Left ventricle myocardium superior (tissue), 1 donor: ENCODE data around the gene DCAF12. TPM values are rescaled to one million over a fixed set of nuclear protein-coding genes. Genes with fewer than 3 reads are reported as not detected.
A peak's percentile ranks its signal among the peaks of the same experiment; 100 is the strongest.

ENCODE experiments used
- ATAC-seq: fragments of 200-7000 bp; cut with Tn5 transposase; one replicate; pipeline ENCODE4 v1.9.1; 2020; ENCODE audit warnings: mild to moderate bottlenecking, moderate library complexity
- DNase-seq: peaks from one replicate; pipeline ENCODE4 v3.0.0-alpha.2; 2020
- intact Hi-C: fragments of 100-400 bp; cut with micrococcal nuclease; formaldehyde crosslinking; loops from one replicate; pipeline ENCODE4 v1.11.0; 2022
- total RNA-seq: library from RNA; stranded (reverse); fragmentation: NEBNext Ultra II Directional; extraction: Animal tissue kit (Norgen Biotek cat#: 25700); gene quantifications from one replicate; pipeline ENCODE4 v1.2.1, GENCODE V29; 2021
- donor health status: DM: no; HTN: yes; CAD: no; lungs with severe emphysema.

The DCAF12 gene
- total RNA-seq, 1 donor from 2014 or later, result 17.3 TPM

GRCh38 chr9:34127035-34127948 lies 794 bp upstream of the DCAF12 start:
- intact Hi-C loops, result no loop called here
- DNase-seq, result peak; percentile 32
- ATAC-seq, result peak; percentile 6

- ATAC-seq (no peak), DNase-seq (no peak)
- intact Hi-C loops, result no loop called here
These were observed 754 bp downstream of the DCAF12 start for GRCh38 chr9:34125681-34126206.

GRCh38 chr9:34124926-34125325 lies 1.6 kb downstream of the DCAF12 start:
- intact Hi-C loops, result no loop called here
- no peak for ATAC-seq
- DNase-seq, result no peak

GRCh38 chr9:34124099-34124498 lies 2.4 kb downstream of the DCAF12 start:
- ATAC-seq (no peak), DNase-seq (no peak)
- intact Hi-C loops, result no loop called here

- ATAC-seq (no peak), DNase-seq (no peak)
- intact Hi-C loops, result no loop called here
These were observed 2.8 kb downstream of the DCAF12 start for GRCh38 chr9:34123682-34124081.

GRCh38 chr9:34121996-34122395 lies 4.5 kb downstream of the DCAF12 start:
- ATAC-seq (no peak), DNase-seq (no peak)
- intact Hi-C loops, result no loop called here

- no peak for ATAC-seq
- no peak for DNase-seq
- intact Hi-C loops, result no loop called here
These were observed 6.8 kb downstream of the DCAF12 start for GRCh38 chr9:34119713-34120112.

- intact Hi-C loops, result no loop called here
- no peak for DNase-seq
- peak; percentile 32 for ATAC-seq
These were observed 12.1 kb downstream of the DCAF12 start for GRCh38 chr9:34114436-34114835.

GRCh38 chr9:34106110-34106509 lies 20.4 kb downstream of the DCAF12 start:
- intact Hi-C loops, result no loop called here
- no peak for ATAC-seq
- DNase-seq, result no peak

- DNase-seq (no peak), ATAC-seq (no peak)
- intact Hi-C loops, result no loop called here
These were observed 23.7 kb downstream of the DCAF12 start for GRCh38 chr9:34102796-34103195.

- no peak for DNase-seq
- intact Hi-C loops, result no loop called here
- ATAC-seq, result no peak
These were observed 28.2 kb downstream of the DCAF12 start for GRCh38 chr9:34098307-34098706.

GRCh38 chr9:34097865-34098264 lies 28.6 kb downstream of the DCAF12 start:
- DNase-seq (no peak), ATAC-seq (no peak)
- intact Hi-C loops, result no loop called here

- intact Hi-C loops, result no loop called here
- DNase-seq (no peak), ATAC-seq (peak; percentile 83)
These were observed 29.7 kb downstream of the DCAF12 start for GRCh38 chr9:34096751-34097150.

GRCh38 chr9:34093578-34093977 lies 32.9 kb downstream of the DCAF12 start:
- DNase-seq, result no peak
- ATAC-seq, result peak; percentile 38
- intact Hi-C loops, result no loop called here

- intact Hi-C loops, result no loop called here
- ATAC-seq (no peak), DNase-seq (no peak)
These were observed 37.2 kb downstream of the DCAF12 start for GRCh38 chr9:34089311-34089710.

GRCh38 chr9:34087370-34087769 lies 39.1 kb downstream of the DCAF12 start:
- ATAC-seq (no peak), DNase-seq (no peak)
- intact Hi-C loops, result no loop called here

- DNase-seq (no peak), ATAC-seq (peak; percentile 8)
- intact Hi-C loops, result no loop called here
These were observed 39.6 kb downstream of the DCAF12 start for GRCh38 chr9:34086864-34087263.

- intact Hi-C loops, result no loop called here
- DNase-seq (no peak), ATAC-seq (peak; percentile 55)
These were observed 40.7 kb downstream of the DCAF12 start for GRCh38 chr9:34085581-34086500.

- intact Hi-C loops, result no loop called here
- ATAC-seq (peak; percentile 80), DNase-seq (peak; percentile 35)
These were observed 41.9 kb downstream of the DCAF12 start for GRCh38 chr9:34084562-34084961.

- intact Hi-C loops, result no loop called here
- no peak for DNase-seq
- ATAC-seq, result no peak
These were observed 47.3 kb downstream of the DCAF12 start for GRCh38 chr9:34079181-34079580.
